Activated naive CD8-positive, alpha-beta T cell (primary cell): ENCODE measurements around the gene ASAP3.
A peak's percentile ranks its signal among the peaks of the same experiment; 100 is the strongest.
"Not testable (repeated sequence)": the region's sequence is repeated elsewhere in the genome, so short reads cannot be mapped to it uniquely, and the experiment has no call there.

Experiments used
- H3K27ac Mint-ChIP-seq: one replicate; pipeline ENCODE4 v1.8.0; 2021; ENCODE audit warnings: mixed read lengths
- H3K27me3 Mint-ChIP-seq: one replicate; pipeline ENCODE4 v1.8.0; 2021; ENCODE audit warnings: mixed read lengths
- H3K36me3 Mint-ChIP-seq: one replicate; pipeline ENCODE4 v1.8.0; 2021; ENCODE audit warnings: mixed read lengths
- H3K4me1 Mint-ChIP-seq: one replicate; pipeline ENCODE4 v1.8.0; 2021; ENCODE audit warnings: low read depth, mixed read lengths
- H3K4me3 Mint-ChIP-seq: one replicate; pipeline ENCODE4 v1.8.0; 2021; ENCODE audit warnings: mild to moderate bottlenecking, mixed read lengths
- H3K9me3 Mint-ChIP-seq: one replicate; pipeline ENCODE4 v1.8.0; 2021; ENCODE audit warnings: low read depth, mixed read lengths

The ASAP3 gene

DNA sequence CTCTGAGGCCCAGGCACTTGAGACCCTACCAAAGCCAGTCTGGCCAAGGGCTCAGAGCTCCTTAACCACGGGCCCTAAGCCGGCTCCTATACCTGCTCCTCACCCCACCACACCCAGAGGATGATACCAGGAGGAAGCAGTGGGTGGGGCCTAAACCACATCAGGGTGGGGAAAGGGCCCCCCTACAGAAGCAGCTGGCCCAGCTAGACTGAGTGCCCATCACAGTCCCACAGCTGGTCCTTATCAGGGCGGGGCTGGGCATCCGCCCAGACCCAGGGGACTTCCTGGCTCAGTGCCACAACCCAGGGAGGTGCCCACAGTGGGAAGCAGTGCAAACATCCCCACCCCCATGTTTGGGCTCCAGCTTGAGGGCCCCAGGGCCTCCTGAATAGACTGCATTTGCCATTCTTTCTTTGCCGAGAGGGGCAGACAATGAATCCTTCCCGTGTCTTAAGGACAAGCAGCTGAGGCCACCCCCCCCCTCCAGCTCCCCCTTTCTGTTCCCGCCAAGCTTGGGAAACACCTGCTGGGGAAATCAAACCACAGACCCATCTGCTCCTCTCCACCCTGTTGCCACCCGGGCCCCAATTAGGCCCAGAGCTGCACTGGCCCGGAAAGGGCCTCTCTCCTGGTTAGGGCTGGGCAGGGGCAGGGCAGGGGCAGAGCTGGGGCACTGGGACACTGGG lies 40.9 kb upstream of the ASAP3 start:
- Mint-ChIP-seq H3K36me3 (no peaks in the 10 kb centered on the region), H3K9me3 (no peaks in the 10 kb centered on the region), H3K27ac (no peak overlapping the region), H3K4me3 (peak overlapping the region; percentile 20), H3K4me1 (peaks cover 60% of the 10 kb centered on the region), H3K27me3 (no peaks in the 10 kb centered on the region)

DNA sequence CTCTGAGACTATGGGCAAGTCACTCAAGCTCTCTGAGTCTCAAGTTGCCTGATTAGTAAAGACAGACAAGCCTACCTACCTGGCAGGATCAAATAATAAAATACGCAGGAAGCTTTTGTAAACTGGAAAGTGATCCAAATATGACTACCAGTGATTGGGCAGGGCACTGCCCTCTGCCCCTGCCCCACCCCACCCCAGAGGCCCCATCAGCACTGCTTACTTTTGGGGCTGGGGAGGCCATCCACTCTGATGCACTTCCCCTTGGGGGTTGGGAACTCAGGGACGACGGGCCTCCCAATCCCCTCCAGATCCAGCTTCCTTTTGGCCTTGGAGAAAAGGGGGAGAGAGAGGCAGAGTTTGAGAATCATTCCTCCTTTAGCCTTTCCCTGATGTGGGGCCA lies 40.2 kb upstream of the ASAP3 start:
- Mint-ChIP-seq H3K4me3 (no peak overlapping the region), H3K36me3 (no peaks in the 10 kb centered on the region), H3K27me3 (no peaks in the 10 kb centered on the region), H3K4me1 (peaks cover 54% of the 10 kb centered on the region), H3K9me3 (no peaks in the 10 kb centered on the region), H3K27ac (no peak overlapping the region)

DNA sequence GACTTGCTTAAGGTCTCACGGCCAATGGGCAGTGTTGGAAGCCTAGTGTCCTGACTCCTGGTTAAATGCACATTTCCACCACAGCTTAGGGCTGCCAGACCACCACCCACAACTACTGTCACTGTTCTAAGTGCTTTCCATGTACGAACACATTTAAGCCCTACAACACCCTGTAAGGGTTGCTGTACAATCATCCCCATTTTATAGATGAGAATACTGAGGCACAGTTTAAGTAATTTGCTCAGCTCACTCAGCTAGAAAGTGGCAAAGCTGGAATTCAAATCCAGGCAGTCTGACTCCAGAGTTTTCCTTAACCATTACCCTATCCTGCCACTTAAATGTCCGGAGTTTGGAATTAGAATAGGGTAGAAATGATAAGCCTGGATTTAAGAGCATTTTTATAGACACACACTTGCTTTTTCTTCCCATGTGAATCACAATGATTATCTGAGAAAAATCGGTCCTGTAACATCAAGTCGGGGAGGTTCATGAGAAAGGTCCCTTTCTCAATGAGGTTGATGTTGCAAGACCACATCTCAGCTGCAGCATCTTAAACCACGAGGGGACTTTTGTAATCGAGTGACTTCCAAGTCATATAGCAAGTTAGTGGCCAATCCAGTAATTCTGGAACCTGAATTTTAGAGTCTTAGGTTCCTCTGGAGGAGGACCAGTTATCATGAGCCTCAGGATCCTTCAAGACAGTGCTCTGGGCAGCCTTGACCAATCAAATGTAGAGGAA lies 38.4 kb upstream of the ASAP3 start:
- Mint-ChIP-seq H3K9me3 (no peaks in the 10 kb centered on the region), H3K4me1 (peaks cover 37% of the 10 kb centered on the region), H3K4me3 (no peak overlapping the region), H3K36me3 (peaks cover 2% of the 10 kb centered on the region), H3K27me3 (no peaks in the 10 kb centered on the region), H3K27ac (peak overlapping the region; percentile 17)

DNA sequence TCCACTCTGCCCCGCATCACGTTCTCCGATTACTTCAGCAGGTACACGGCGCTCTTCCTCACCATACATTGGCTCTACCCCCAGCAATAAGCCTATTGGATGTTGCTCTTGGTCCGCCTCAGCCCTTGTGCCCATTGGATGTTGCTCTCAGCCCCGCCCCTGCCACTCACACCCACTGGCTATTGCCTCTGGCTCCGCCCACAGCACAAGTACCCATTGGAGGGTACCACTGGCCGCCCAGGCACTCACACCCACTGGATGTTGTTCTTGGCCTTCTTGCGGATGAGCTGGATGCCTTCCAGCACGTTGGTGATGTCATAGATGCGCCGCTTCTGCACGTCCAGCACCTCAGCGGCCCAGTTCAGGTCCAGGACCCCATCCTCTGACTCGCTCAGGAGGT lies 37.6 kb upstream of the ASAP3 start:
- H3K4me1 Mint-ChIP-seq, result peaks cover 29% of the 10 kb centered on the region
- no peak overlapping the region for H3K4me3 Mint-ChIP-seq
- H3K9me3 Mint-ChIP-seq, result no peaks in the 10 kb centered on the region
- H3K36me3 Mint-ChIP-seq, result peaks cover 2% of the 10 kb centered on the region
- H3K27ac Mint-ChIP-seq, result peak overlapping the region; percentile 8
- no peaks in the 10 kb centered on the region for H3K27me3 Mint-ChIP-seq

DNA sequence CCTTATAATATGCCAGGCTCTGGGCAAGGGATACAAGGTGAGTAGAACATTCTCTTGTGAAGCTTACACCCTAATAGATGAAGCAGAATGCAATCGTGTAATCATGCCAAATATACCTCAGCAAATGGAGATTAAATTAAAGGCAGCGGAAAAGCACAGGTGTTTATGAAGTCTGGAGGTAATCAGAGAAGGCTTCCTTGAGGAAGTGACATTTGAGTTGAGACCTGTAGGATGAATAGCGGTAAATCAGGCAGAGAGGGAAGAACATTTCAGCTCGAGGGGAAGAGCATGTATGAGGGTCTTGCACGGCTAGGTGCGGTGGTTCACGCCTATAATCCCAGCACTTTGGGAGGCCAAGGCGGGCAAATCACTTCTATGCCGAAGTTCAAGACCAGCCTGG lies 33.6 kb upstream of the ASAP3 start:
- Mint-ChIP-seq H3K36me3 (peaks cover 2% of the 10 kb centered on the region), H3K9me3 (no peaks in the 10 kb centered on the region), H3K4me1 (no peaks in the 10 kb centered on the region), H3K27me3 (no peaks in the 10 kb centered on the region), H3K27ac (no peak overlapping the region), H3K4me3 (no peak overlapping the region)

DNA sequence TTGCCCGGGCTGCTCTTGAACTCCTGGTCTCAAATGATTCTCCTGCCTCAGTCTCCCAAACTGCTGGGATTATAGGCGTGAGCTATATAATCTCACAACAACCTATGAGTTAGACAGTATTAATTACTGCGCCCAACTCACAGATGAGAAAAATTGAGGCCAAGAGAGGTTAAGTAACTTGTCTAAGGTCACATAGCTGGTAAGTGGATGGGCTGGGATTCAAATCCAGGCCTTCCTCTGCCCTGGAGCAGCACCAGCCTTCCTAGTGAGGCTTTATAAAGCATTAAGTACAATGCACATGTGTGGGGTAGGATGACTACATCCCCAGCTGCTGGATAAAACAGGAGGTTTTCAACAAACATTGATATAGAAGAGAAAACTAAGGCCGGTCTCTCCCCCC lies 31.9 kb upstream of the ASAP3 start:
- Mint-ChIP-seq H3K27ac (no peak overlapping the region), H3K27me3 (no peaks in the 10 kb centered on the region), H3K9me3 (no peaks in the 10 kb centered on the region), H3K4me1 (no peaks in the 10 kb centered on the region), H3K4me3 (no peak overlapping the region), H3K36me3 (peaks cover 2% of the 10 kb centered on the region)

DNA sequence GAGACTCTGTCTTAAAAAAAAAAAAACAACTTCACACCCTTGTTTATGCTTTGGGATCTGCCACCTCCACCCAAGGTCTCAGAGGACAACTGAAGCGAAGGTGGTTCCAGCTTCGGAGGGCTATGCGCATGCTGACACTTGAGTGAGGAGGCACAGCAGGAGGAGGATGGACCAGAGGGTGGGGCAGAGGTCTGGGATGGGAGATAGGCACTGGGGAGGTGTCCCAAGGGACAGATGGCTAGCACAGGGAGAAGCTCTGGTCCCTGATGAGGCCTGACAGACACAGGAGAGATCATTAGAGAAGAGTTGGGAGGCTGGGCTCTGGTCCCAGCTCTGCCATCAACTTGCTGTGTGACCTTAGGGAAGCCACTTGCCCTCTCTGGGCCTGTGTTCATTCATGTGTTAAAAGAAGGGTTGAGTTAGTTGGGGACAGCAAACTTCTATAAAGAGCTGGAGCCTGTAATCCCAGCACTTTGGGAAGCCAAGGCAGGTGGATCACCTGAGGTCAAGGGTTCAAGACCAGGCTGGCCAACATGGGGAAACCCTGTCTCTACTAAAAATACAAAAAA lies 30.2 kb upstream of the ASAP3 start:
- Mint-ChIP-seq H3K27ac (no peak overlapping the region), H3K4me3 (no peak overlapping the region), H3K36me3 (peaks cover 2% of the 10 kb centered on the region)

DNA sequence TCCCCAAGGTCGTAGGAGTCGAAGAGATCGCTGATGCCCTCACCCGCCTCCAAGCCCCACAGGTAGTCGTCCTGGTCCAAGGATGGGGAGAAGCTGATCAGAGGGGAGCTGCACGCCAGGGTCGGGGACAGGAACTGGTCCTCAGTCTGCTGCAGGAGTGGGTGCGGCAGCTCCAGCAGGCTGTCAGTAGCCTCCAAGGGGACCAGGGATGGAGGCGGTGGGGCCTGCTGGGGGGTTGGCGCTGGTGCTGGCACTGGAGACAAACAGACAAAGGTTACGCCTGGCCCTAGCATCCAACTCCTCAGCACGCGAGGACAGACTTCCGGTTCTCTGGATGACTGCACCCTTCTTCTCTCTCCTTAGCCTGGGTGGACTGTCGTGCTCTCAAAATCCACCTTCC lies 25.9 kb upstream of the ASAP3 start:
- H3K4me3 Mint-ChIP-seq, result no peak overlapping the region
- no peaks in the 10 kb centered on the region for H3K27me3 Mint-ChIP-seq
- H3K9me3 Mint-ChIP-seq, result no peaks in the 10 kb centered on the region
- peaks cover 1% of the 10 kb centered on the region for H3K4me1 Mint-ChIP-seq
- H3K27ac Mint-ChIP-seq, result no peak overlapping the region
- no peaks in the 10 kb centered on the region for H3K36me3 Mint-ChIP-seq

More for the DNA sequence above, 30.2 kb upstream of the ASAP3 start:
- H3K27me3 Mint-ChIP-seq, result no peaks in the 10 kb centered on the region
- no peaks in the 10 kb centered on the region for H3K9me3 Mint-ChIP-seq
- H3K4me1 Mint-ChIP-seq, result no peaks in the 10 kb centered on the region

DNA sequence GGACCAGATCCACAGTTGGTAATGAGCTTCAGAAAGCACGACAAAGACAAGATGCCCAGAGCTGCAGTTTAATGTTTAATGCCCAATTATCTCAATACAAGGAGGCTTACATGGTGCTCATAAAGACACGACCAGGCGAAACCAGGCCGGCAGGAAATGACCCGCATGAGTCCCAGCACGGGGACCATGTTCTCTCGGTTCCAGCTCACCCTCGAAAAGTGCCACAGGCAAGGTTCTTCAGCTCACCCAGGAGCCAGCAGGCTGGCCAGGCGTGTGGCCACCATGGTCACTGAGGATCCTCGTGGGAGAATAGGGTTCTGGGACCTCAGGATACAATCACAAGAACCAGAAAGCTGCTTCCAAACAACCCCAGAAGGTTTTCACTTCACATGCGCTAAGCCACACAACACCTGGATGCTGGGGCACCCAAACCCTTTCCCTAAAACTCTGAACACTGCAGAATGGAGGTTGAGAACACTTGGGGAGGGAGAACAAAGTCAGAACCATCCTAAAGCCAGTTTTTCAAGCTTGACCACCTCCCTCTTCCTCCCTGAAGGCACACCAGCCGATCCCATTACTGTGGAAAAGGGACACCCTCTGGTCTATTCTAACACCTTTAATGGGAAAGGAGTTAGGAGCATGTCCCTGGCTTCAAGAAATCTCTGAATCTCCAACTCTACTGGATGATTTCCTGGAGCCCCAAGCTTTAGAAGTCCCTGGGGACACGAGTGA lies 22.6 kb upstream of the ASAP3 start:
- H3K27ac Mint-ChIP-seq, result no peak overlapping the region
- no peaks in the 10 kb centered on the region for H3K9me3 Mint-ChIP-seq

DNA sequence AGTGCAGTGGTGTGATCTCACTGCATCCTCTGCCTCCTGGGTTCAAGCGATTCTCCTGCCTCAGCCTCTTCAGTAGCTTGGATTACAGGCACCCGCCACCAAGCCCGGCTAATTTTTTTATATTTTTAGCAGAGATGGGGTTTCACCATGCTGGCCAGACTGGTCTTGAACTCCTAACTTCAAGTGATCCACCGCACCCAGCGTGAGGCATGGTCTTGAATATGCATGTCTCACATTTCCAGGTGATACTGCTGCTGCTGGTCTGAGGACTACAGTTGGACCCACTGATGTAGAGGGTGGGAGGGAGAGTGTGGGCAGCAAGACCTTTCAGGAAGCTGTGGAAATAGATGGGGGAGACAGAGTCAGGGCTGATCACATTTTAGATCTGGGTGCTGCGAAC lies 21.9 kb upstream of the ASAP3 start:
- H3K9me3 Mint-ChIP-seq, result no peaks in the 10 kb centered on the region
- H3K4me1 Mint-ChIP-seq, result peaks cover 2% of the 10 kb centered on the region
- H3K36me3 Mint-ChIP-seq, result no peaks in the 10 kb centered on the region
- H3K27me3 Mint-ChIP-seq, result no peaks in the 10 kb centered on the region
- no peak overlapping the region for H3K4me3 Mint-ChIP-seq
- no peak overlapping the region for H3K27ac Mint-ChIP-seq

More for the DNA sequence above, 22.6 kb upstream of the ASAP3 start:
- Mint-ChIP-seq H3K27me3 (no peaks in the 10 kb centered on the region), H3K4me3 (no peak overlapping the region), H3K4me1 (peaks cover 2% of the 10 kb centered on the region), H3K36me3 (no peaks in the 10 kb centered on the region)

DNA sequence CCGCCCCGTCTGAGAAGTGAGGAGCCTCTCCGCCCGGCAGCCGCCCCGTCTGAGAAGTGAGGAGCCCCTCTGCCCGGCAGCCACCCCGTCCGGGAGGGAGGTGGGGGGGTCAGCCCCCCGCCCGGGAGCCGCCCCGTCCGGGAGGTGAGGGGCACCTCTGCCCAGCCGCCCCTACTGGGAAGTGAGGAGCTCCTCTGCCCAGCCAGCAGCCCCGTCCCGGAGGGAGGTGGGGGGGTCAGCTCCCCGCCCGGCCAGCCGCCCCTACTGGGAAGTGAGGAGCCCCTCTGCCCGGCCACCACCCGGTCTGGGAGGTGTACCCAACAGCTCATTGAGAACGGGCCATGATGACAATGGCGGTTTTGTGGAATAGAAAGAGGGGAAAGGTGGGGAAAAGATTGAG lies 20.2 kb upstream of the ASAP3 start:
- not testable (repeated sequence) for H3K27ac Mint-ChIP-seq, H3K4me1 Mint-ChIP-seq, H3K4me3 Mint-ChIP-seq, H3K36me3 Mint-ChIP-seq, H3K27me3 Mint-ChIP-seq, H3K9me3 Mint-ChIP-seq

DNA sequence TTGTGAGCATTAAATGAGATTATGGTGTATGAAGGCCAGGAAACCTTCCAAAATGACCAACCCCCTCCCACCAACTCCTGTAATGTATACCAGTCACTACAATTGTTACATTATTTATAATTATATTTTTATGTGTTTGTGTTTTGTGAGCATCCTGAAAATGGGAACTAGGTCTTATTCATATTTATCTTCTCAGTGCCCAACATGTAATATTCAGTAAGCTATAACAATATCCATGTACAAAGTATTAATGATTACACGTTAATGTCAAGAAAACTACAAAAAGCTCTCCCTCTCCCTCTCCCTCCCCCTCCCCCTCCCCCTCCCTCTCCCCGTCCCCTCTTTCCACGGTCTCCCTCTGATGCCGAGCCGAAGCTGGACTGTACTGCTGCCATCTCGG lies 19.0 kb upstream of the ASAP3 start:
- Mint-ChIP-seq H3K9me3 (no peaks in the 10 kb centered on the region), H3K36me3 (no peaks in the 10 kb centered on the region), H3K27ac (no peak overlapping the region), H3K4me3 (no peak overlapping the region), H3K27me3 (no peaks in the 10 kb centered on the region), H3K4me1 (peaks cover 2% of the 10 kb centered on the region)

DNA sequence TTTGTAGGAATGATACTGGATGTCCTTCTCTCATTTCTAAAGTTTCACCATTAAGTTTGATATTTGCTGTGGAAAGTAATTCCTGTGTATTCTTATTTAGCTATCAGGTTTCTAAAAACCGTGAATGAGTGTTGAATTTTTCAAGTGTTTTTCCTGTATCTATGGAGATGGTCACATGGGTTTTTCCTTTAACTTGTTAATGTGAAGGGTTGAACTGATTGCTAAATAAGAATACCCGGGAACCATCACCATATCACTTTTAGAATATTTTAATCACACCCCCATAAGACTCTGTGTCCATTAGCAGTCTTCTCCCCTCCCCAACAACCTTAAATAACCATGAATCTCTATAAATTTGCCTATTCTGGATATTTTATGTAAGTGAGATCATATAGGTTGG lies 16.5 kb upstream of the ASAP3 start:
- Mint-ChIP-seq H3K27me3 (no peaks in the 10 kb centered on the region), H3K36me3 (no peaks in the 10 kb centered on the region), H3K27ac (no peak overlapping the region), H3K9me3 (no peaks in the 10 kb centered on the region), H3K4me1 (peaks cover 2% of the 10 kb centered on the region), H3K4me3 (no peak overlapping the region)

DNA sequence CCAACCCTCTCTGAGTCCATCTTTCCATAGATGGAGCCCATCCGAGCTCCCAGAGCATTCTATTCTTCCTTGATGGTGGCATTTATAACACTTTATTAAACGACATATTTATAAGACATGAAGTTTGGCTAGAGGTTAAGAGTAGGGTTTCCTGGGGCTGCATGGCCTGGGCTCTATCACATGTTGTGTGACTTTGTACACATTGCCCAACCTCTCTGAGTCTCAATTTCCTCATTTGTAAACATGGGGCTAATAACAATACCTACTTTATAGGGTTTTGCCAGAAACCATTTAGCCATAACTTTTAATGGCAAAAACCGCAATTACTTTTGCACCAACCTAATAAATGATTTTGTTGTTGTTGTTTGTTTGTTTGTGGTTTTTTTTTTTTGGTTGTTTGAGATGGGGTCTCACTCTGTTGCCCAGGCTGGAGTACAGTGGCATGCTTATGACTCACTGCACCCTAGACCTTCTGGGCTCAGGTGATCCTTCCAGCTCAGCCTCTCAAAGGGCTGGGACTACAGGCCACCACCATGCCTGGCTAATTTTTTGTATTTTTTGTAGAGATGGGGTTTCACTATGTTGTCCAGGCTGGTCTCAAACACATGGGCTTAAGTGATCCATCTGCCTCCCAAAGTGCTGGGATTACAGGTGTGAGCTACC lies 13.9 kb upstream of the ASAP3 start:
- Mint-ChIP-seq H3K4me3 (no peak overlapping the region), H3K9me3 (no peaks in the 10 kb centered on the region), H3K27me3 (no peaks in the 10 kb centered on the region), H3K36me3 (no peaks in the 10 kb centered on the region), H3K4me1 (no peaks in the 10 kb centered on the region), H3K27ac (no peak overlapping the region)
